ENCODE data around the gene PRPF19. TPM values are rescaled to one million over a fixed set of nuclear protein-coding genes. Genes with fewer than 3 reads are reported as not detected.

The PRPF19 gene
- polyA plus RNA-seq (ENCODE audit: insufficient read length in 3 of 3) = 100 to 1,000 TPM; 134 to 141 (median 141) TPM
- long read RNA-seq, donor 1, transcript PRPF19-201 (16 exons, 2,157 nt) = major isoform, 19 of 26 reads
- long read RNA-seq, donor 1, partial matches to known transcripts = 7 of 26 reads
- long read RNA-seq, donor 1, other reads (novel, unspliced or antisense) = 0 of 26 reads
- long read RNA-seq, donor 2, transcript PRPF19-201 (16 exons, 2,157 nt) = major isoform, 21 of 70 reads
- long read RNA-seq, donor 2, partial matches to known transcripts = 49 of 70 reads
- long read RNA-seq, donor 2, other reads (novel, unspliced or antisense) = 0 of 70 reads
- long read RNA-seq, donor 3, transcript PRPF19-201 (16 exons, 2,157 nt) = major isoform, 10 of 57 reads
- long read RNA-seq, donor 3, partial matches to known transcripts = 47 of 57 reads
- long read RNA-seq, donor 3, other reads (novel, unspliced or antisense) = 0 of 57 reads
- long read RNA-seq, donor 4, transcript PRPF19-201 (16 exons, 2,157 nt) = major isoform, 21 of 53 reads
- long read RNA-seq, donor 4, partial matches to known transcripts = 32 of 53 reads
- long read RNA-seq, donor 4, other reads (novel, unspliced or antisense) = 0 of 53 reads
- long read RNA-seq, donor 5, transcript PRPF19-201 (16 exons, 2,157 nt) = major isoform, 13 of 18 reads
- long read RNA-seq, donor 5, partial matches to known transcripts = 5 of 18 reads
- long read RNA-seq, donor 5, other reads (novel, unspliced or antisense) = 0 of 18 reads
- long read RNA-seq, donor 6, transcript PRPF19-201 (16 exons, 2,157 nt) = major isoform, 19 of 24 reads
- long read RNA-seq, donor 6, partial matches to known transcripts = 5 of 24 reads
- long read RNA-seq, donor 6, other reads (novel, unspliced or antisense) = 0 of 24 reads
- long read RNA-seq, donor 7, transcript PRPF19-201 (16 exons, 2,157 nt) = major isoform, 27 of 53 reads
- long read RNA-seq, donor 7, partial matches to known transcripts = 26 of 53 reads
- long read RNA-seq, donor 7, other reads (novel, unspliced or antisense) = 0 of 53 reads
- long read RNA-seq, donor 8, partial matches to known transcripts = 14 of 15 reads
- long read RNA-seq, donor 8, other reads (novel, unspliced or antisense) = 0 of 15 reads
- long read RNA-seq, donor 9, transcript PRPF19-201 (16 exons, 2,157 nt) = major isoform, 23 of 53 reads
- long read RNA-seq, donor 9, partial matches to known transcripts = 30 of 53 reads
- long read RNA-seq, donor 9, other reads (novel, unspliced or antisense) = 0 of 53 reads
- long read RNA-seq, donor 10, transcript PRPF19-201 (16 exons, 2,157 nt) = major isoform, 10 of 52 reads
- long read RNA-seq, donor 10, partial matches to known transcripts = 42 of 52 reads
- long read RNA-seq, donor 10, other reads (novel, unspliced or antisense) = 0 of 52 reads
- long read RNA-seq, donor 11, transcript PRPF19-201 (16 exons, 2,157 nt) = major isoform, 15 of 29 reads
- long read RNA-seq, donor 11, partial matches to known transcripts = 14 of 29 reads
- long read RNA-seq, donor 11, other reads (novel, unspliced or antisense) = 0 of 29 reads
- long read RNA-seq, donor 12, transcript PRPF19-201 (16 exons, 2,157 nt) = major isoform, 26 of 44 reads
- long read RNA-seq, donor 12, partial matches to known transcripts = 18 of 44 reads
- long read RNA-seq, donor 12, other reads (novel, unspliced or antisense) = 0 of 44 reads
- long read RNA-seq, donor 13, transcript PRPF19-201 (16 exons, 2,157 nt) = major isoform, 13 of 44 reads
- long read RNA-seq, donor 13, partial matches to known transcripts = 31 of 44 reads
- long read RNA-seq, donor 13, other reads (novel, unspliced or antisense) = 0 of 44 reads
- long read RNA-seq, donor 14 = 0 reads
- long read RNA-seq, donor 15, transcript PRPF19-201 (16 exons, 2,157 nt) = major isoform, 26 of 42 reads
- long read RNA-seq, donor 15, partial matches to known transcripts = 15 of 42 reads
- long read RNA-seq, donor 15, other reads (novel, unspliced or antisense) = 0 of 42 reads
- long read RNA-seq, donor 16, transcript PRPF19-201 (16 exons, 2,157 nt) = major isoform, 21 of 56 reads
- long read RNA-seq, donor 16, partial matches to known transcripts = 35 of 56 reads
- long read RNA-seq, donor 16, other reads (novel, unspliced or antisense) = 0 of 56 reads

DNA sequence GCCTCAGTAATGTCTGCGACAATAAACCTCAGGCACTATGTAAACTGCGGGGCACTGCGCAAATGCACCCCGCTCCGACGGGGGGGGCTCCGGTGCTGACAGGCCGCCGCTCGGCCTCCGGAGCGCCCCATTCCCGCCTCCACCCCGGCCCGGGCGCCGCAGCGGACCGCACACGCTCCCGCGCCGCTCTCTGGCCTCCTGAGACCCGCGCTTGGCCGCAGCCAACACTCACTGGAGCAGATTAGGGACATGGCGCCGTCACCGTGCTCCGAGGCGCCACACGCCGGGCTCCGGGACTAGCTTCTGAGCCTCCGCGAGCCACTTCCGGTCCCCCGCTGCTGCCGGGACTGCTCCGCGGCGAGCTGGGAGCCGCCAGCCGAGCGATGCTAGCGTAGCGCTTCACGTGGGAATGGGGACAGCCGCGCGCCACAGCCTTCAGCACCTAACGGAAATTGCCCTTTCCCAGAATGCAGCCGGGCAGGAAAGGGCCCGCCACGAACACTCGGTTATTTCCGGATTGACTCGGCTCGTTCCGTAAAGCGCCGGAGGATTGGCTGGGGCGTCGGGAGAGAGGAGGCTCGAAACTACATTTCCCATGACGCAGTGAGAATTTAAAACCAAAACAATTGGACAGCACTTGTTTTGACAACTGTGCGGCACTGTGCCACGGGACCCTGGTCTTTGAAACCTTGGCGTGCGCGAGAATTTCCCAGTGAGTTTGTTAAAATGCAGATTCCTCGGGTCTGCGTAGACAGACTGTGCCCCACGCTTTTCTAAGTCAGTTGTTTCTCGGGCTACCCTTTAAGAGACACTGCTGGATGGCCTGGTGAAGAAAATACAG lies at the start of gene PRPF19:
PRPF19 (minus strand) TSS at position 454 of the 841 bp plus-strand sequence; CDS start at position 251, 203 bp downstream.
- peak; percentile 98 for DNase-seq

DNA sequence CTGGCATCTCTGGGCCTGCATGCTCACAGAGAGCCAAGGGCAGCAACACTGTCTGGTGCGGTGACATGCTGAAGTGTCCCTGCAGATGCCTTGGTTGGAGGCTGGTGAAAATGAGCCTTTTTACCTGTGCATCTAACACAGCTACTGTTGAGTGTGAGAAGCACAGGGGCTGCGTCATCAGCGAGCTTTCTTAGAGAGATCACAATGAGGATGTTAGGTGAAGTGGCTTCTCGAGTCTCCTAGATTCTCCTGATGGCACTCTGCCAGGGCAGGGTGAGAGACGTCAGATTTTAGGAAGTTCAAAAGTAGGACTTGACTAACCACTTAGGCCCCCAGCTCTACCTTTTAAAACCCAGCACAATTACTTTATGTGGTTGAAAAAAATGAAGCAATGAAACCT lies 49.2 kb upstream of the PRPF19 start:
- no peak for DNase-seq

DNA sequence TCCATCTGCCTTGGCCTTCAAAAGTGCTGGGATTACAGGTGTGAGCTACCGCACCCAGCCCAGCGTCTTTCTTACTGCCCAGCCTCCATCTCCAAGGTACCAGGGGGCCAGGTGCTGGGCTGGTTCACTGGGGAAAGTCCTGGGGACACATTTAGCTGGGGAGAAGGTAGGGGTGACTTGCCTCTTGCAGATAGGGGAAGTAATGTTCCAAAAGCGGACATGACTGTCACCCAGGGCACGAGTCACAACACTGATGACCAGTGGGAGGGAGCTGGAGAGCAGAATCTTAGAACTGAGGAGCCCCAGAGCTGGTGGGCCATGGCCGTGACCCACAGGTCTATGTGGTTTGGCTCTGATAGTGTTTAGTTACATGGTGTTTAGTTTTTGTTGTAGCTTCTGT lies 48.0 kb upstream of the PRPF19 start:
- no peak for DNase-seq

DNA sequence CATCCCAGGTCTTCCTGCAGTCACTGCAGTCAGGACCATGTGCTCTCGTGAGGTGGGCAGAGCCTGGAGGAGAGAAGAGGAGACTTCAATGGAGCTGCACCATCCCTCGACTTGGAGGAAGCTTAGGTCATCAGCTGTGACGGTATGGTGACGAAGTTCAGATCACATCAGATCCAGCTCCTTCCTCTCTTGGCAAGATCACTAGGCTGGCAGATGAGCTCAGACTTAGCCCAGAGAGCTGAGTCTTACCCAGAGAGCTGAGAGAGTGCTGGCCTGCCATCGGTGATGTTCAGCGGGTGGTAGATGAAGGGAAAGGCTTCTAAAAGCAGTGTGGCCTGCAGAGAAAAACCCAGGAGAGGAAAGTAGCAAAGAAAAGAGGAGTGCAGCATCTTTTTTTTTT lies 47.4 kb upstream of the PRPF19 start:
- DNase-seq = no peak

DNA sequence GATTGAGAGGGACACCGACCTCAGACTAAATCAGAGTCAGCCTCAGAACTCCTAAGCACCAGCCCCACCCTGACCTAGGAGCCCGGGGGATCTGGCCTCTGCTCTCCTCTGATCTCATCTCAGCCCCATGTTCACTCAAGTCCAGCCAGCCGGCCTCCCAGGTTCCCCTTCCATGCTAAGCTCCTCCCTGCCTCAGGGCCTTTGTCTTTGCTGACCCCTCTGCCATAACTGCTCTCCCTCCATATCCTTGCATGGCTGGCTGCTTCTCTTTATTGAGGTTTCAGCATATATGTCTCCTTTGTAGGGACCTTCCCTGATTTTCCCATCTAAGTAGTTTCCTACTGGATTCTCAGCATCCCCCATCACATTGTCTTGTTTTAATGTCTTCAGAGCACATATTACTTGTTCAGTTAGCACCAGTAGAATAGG lies 46.4 kb upstream of the PRPF19 start:
- DNase-seq = no peak

DNA sequence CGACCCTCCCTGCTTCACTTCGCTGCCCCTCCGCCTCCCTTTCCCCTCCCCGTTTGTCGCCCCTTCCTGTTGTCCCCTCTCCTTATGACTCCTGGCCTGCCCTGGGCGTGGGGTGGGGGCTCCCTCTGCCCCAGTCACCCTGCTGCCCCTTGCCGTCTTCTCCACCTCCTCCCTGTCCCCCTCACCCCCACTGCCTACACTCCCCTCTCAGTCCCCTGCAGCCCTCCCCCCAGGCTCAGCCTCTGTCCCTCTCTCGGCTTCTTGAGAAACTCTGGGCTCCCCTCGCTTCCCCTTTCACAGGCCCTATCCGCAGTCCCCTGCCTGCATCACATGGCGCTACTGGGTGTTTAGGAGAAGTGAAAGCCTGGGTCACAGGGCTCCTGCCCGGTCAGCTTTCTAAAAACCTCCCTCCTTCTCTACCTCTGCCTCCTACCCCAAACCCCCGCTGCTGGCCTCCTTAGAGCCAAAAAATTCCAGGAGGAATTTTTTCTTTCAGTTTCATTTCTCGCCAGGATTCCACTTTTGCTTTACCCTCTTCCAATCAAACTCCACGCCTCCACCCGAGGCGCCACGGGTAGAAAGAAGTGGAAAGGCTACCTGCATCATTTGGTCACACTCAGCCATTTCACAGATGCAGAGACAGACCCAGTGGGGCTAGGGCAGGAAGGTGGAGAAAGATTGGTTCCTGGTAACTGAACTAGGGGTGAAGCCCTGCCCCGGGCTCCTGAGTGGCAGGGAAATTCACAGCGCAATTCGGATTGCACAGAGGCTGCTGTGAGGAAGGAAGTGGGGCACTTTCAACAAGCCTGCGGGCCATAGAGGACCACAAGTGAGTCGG lies 45.7 kb upstream of the PRPF19 start, which contains the start of gene SLC15A3:
SLC15A3 (minus strand) TSS at position 273 of the 838 bp plus-strand sequence. CDS start 625 bp downstream, outside the sequence.
- DNase-seq = peak; percentile 45

DNA sequence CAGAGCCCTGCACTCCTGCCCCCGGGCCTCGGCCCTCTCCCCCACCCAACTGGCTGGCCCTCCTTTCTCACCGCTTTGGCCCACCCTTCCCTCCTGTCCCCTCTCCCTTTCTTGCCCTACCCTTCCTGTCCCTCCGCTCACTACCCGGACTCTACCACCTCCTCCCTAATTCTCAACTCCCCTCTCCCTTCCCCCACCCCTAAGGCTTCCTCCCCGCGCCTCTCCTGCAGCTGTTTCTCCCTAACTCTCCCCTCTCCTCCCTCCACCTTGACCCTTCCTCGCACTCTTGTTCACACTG lies 45.2 kb upstream of the PRPF19 start:
- peak; percentile 27 for DNase-seq

DNA sequence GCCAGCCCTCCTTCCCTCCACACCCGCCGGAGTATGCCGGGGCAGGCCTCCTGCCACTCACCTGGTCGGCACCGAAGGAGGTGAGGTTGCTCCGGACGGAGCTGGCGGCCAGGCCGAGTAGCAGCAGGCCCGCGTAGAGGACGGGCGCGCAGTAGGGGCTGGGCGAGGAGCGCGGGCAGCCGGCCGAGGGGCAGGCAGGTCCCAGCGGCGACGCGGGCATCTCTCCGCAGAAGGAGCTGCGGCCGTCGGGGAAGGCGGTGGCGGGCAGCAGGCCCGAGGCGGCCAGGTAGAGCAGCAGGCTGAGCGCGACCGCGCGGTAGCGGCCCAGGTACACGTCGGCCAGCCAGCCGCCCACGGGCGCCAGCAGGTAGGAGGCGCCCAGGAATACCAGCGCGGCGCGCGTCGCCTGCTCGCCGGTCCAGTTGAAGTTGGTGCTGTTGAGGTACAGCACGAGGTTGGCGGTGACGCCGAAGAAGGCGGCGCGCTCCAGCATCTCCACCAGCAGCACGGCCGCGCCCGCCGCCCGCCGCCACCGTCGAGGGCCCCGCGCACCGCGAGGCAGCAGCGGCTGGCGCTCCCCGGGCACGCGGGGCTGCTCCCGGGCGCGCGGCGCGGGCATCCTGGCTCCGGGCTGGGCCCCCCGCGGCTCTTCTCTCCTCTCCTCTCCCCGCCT lies 44.7 kb upstream of the PRPF19 start:
- DNase-seq = peak; percentile 24

DNA sequence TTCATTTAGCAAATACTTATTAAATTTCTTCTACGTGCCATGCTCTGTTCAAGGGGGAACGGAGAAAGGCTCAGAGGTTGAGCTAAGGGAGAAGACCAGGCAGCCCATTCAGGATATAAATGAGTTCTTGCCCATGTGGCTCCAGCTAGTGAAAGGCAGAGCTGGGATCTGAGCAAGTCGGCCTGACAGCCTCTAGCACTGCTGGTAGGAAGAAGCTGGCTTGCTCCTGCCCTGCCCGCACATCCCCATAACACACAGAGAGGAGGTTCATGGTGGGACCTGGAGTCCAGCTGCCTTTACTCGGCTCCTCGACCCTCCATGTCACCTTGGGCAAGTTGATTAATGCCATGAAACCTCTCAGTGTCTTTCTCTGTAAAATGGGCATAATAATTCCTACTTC lies 43.6 kb upstream of the PRPF19 start:
- no peak for DNase-seq

DNA sequence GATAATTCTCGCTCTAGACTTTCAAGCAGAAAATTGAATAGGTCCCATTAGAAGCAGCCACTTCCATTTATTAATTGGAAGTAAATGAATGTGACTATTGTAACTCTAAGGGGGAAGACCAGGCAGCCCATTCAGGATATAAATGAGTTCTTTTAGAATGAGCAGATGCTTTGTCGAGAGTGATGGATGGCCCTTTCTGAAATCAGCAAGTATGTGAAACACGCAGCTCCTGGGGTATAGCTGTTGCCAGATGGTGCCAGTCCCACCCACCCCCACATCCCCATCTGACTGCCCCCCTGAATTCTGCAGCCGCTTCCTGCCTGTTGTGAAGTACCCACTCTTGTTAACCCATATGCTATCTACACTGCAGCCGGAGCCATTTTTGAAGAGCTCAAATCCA lies 41.9 kb upstream of the PRPF19 start:
- no peak for DNase-seq

DNA sequence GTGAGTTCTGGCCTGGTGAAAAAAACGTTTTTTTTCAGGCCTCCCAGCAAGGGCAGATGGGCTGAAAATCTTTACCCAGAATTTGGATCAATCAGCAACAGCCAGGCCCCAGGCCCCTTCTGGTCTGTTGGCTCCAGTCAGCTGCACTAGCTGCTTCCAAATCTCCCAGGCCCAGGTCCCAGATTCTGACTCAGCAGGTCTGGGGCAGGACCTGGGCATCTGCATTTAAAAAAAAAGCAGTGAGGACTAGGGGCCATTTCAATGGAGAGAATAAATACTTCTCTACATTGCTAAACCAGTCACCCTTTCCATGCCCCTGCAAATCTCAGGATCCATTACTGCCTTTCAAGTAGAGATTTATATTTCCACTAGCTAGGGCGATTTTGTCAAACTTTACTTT lies 41.3 kb upstream of the PRPF19 start:
- DNase-seq = no peak

DNA sequence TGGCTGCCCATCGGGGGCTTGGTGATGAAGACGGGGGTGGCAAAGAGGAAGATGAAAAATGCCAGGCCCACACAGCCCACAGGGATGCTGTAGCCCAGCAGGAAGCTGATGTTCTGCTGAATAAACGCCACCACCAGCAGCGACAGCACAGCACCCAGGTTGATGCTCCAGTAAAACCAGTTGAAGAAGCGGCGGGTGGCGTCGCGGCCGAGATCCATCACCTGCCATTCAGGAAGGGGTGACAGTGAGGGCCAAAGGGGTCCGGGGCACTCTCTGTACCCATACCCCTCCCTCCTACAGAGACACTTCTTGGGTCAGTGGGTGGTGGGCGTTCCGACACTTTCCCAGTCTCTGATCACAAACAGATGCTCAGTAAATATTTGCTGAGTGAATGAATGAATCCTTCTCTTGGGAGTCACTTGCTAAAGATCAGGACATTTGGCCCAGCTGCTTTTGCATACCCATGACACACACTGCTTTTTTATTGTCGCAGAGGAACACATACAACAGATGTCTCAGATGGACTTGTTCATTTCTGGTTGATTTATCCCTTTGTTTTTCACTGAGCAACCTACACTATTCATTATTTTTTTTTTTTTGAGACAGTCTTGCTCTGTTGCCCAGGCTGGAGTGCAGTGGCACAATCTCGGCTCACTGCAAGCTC lies 40.3 kb upstream of the PRPF19 start:
- no peak for DNase-seq

DNA sequence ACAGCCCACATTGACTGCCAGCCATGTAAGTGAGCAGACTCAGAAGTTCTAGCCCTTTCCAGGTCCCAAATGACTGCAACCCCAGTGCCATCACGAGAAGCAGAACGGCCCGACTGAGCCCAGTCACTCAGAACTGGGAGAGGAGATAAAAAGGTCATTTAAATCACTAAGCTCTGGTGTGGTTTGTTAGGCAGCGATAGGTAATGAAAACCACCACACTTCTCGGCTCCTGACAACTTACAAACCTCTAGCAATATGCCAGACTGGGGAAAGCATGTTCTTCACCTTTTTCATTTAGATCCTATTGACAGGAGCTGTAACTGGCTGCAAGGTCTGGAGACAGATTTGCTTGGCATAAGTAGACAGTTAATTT lies 38.9 kb upstream of the PRPF19 start:
- DNase-seq = no peak

DNA sequence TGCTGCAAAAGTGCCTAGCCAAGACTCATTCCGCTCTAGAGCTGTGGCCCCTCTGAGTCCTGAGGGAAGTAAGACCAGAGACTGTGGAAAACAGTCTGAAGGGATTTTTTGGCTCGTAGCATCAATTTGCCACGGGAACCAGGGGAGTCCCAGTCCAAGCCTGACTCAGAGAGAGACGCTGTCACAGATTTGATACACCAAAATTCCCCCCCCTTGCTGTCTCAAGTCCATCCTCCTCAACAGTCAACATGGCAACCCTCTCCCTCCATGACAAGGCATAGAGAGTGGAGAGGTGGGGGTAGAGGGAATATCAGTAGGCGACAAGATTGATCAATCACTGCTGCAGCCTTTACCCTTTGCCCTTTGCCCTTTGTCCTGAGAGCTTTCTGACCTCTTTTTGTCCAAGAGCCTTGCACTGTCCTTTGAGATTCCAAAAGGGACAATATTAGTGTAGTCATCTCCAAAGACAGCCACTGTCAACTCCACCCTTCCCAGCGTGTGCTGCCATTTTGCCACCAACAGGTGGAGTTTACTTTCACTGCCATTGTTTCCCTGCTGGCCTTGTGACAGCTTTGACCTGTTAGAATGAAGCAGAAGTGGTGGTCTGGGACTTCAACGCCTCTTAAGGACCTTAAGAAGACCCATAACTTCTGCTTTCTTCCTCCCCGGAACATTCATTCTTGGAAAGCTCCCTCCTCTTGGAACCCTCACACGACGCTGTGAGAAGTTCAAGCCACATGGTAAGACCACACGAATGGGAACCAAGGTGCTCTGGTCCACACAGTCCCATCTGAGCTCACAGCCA lies 38.3 kb upstream of the PRPF19 start:
- no peak for DNase-seq

DNA sequence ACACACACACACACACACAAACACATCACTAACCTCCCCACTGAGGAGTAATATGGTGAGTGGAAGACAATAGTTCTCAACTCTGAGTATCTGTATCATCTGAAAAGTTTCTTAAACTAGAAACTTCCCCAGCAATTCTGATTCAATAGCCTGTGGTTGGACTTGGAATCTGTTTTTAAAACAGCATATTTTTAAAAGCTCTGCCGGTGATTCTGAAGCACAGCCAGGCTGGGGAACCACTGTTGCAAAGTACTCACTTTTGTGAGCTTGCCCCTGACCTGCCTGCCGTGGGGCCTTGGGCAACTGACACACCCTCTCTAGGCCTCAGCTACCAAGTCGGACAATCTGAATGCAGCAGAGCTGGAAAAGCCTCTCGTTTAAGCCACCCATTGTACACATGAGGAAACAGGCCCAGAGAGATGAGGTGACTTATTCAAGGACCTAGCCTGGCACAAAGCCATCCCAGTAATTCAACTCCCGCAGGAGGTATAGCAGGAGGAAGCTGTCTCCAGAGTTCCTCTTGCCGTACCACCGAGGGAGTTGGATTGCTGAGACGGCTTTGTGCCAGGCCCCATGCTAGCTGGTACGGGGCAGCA lies 36.7 kb upstream of the PRPF19 start:
- no peak for DNase-seq

DNA sequence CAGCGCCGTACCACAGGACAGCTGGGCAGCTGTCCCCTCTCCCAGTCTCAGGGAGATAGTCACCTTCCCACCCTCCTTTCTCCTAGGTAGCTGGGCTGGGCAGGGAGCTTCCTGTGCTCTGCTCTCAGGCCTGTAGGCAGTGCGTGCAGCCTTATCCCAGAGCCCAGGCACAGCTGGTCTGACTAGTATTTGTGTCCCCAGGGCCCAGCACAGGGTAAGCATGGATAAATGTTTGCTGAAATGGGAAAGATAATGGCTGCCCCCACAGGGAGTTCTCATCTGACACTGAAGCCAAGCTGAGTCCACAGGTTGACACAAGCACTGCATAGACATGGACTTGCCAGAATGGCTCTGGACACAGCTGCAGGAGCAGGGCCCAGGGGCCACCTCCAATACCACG lies 35.8 kb upstream of the PRPF19 start:
- no peak for DNase-seq
